OCI-LY3 (cell line): ENCODE data around the gene ZBTB42.

Experiments
- EZH2phosphoT487 ChIP-seq: fragments of 200-600 bp; shearing (Covaris generic); IDR thresholded peaks from 2 replicates; pipeline ENCODE4 v1.6.1; 2018; ENCODE audit warnings: antibody characterized with exemption, mixed run types, low read depth
- TF ChIP-seq, protein P1 (sequence below): fragments of 200-600, 300-600 bp; sonication (generic); IDR thresholded peaks from 2 replicates; pipeline ENCODE4 v1.5.1; 2014; ENCODE audit warnings: antibody characterized with exemption, low read length, low read depth

DNA sequence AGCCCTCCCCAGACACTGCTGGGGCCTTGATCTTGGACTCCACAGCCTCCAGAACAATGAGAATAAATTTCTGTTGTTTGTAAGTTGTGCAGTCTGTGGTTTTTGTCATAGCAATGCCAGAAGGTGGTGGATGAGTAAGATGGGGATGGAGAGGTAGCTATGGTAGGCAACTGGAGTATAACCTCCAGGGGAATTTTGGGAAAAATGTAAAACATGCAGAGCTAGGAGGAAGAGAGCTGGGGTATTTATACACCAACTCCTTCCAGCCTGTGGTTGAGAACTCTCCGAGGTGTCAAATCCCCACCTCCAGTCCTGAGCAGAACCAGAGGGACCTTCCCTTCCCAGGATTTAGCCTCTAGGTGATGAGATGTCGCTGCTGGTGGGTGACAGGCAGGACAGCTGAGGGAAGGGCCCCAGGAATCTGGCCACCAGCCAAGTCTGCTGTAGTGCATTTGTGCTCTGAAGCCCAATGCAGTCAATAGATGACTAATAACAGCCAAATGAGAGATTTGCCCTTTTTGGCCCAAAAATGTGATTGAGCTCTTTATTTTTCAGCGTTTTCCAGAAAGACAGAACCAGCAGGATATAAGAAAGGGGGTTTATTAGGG lies 45.0 kb downstream of the ZBTB42 start:
- TF ChIP-seq, protein P1, sequence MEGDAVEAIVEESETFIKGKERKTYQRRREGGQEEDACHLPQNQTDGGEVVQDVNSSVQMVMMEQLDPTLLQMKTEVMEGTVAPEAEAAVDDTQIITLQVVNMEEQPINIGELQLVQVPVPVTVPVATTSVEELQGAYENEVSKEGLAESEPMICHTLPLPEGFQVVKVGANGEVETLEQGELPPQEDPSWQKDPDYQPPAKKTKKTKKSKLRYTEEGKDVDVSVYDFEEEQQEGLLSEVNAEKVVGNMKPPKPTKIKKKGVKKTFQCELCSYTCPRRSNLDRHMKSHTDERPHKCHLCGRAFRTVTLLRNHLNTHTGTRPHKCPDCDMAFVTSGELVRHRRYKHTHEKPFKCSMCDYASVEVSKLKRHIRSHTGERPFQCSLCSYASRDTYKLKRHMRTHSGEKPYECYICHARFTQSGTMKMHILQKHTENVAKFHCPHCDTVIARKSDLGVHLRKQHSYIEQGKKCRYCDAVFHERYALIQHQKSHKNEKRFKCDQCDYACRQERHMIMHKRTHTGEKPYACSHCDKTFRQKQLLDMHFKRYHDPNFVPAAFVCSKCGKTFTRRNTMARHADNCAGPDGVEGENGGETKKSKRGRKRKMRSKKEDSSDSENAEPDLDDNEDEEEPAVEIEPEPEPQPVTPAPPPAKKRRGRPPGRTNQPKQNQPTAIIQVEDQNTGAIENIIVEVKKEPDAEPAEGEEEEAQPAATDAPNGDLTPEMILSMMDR = no peak
- TF ChIP-seq EZH2phosphoT487 = no peak
